B cell (primary cell): ENCODE measurements around the gene ZNF638. TPM values are rescaled to one million over a fixed set of nuclear protein-coding genes. Genes with fewer than 3 reads are reported as not detected.

Experiments used
- ATAC-seq: fragments of 200-7000 bp; cut with Tn5 transposase; one replicate; pipeline ENCODE4 v1.10.0; 2021; ENCODE audit warnings: low read depth, mild to moderate bottlenecking, moderate number of reproducible peaks, moderate library complexity
- CTCF ChIA-PET: fragments of 350-600 bp; sonication (Branson Sonifier 250); formaldehyde crosslinking; loops from one replicate; lab custom pipeline; 2021; ENCODE audit warnings: antibody characterized with exemption, inconsistent platforms; lab: Charles Lee
- POLR2A ChIA-PET: fragments of 350-600 bp; sonication (Branson Sonifier 250); formaldehyde crosslinking; loops from one replicate; lab custom pipeline; 2021; ENCODE audit warnings: antibody characterized with exemption; lab: Charles Lee
- DNase-seq: peaks from one replicate; pipeline ENCODE4 v3.0.0; 2013
- H2AFZ ChIP-seq: 2 replicates; pipeline ENCODE4 v1.6.1; 2012; ENCODE audit warnings: mild to moderate bottlenecking, low read depth, low read length; ENCODE audit not compliant: insufficient read depth, poor library complexity, severe bottlenecking
- H3K27ac ChIP-seq, 2 donors: 1 replicate in 1 of 2; 2 replicates in 1 of 2; pipeline ENCODE4 v1.5.1; 2012 to 2013; ENCODE audit warnings: low read length in 2 of 2, mild to moderate bottlenecking in 2 of 2, moderate library complexity in 1 of 2
- H3K27me3 ChIP-seq, 4 experiments: fragments of 200-600 bp in 1 of 4; sonication (generic) in 1 of 4; replicated peaks in 1 of 4; 1 replicate in 2 of 4; 2 replicates in 2 of 4; pipeline versions ENCODE4 v1.6.1 to v1.7.0; 2013 to 2016; ENCODE audit warnings: low read length in 3 of 4, mild to moderate bottlenecking in 2 of 4, mixed read lengths in 1 of 4, moderate library complexity in 1 of 4; ENCODE audit not compliant: insufficient read depth in 4 of 4, control insufficient read depth in 3 of 4; ENCODE audit errors: control extremely low read depth in 1 of 4
- H3K36me3 ChIP-seq, 2 experiments: replicated peaks in 1 of 2; 1 replicate in 1 of 2; 2 replicates in 1 of 2; pipeline versions ENCODE4 v1.6.1 to v1.7.1; 2013; ENCODE audit warnings: low read length in 1 of 2; ENCODE audit not compliant: insufficient read depth in 2 of 2, control insufficient read depth in 1 of 2; ENCODE audit errors: control extremely low read depth in 1 of 2, extremely low read depth in 1 of 2
- H3K4me1 ChIP-seq, 2 donors: fragments of 200-600 bp in 1 of 2; sonication (generic) in 1 of 2; 1 replicate in 1 of 2; 2 replicates in 1 of 2; pipeline versions ENCODE4 v1.5.1 to v1.6.1; 2013 to 2017; ENCODE audit warnings: low read length in 2 of 2; ENCODE audit not compliant: control insufficient read depth in 2 of 2, insufficient read depth in 2 of 2
- H3K4me2 ChIP-seq: replicated peaks from 2 replicates; pipeline ENCODE3; 2012; ENCODE audit warnings: mild to moderate bottlenecking, low read depth, low read length; ENCODE audit not compliant: poor library complexity, severe bottlenecking
- H3K4me3 ChIP-seq, 5 experiments: fragments of 200-600 bp in 1 of 5; sonication (generic) in 1 of 5; 1 replicate in 3 of 5; 2 replicates in 2 of 5; pipeline versions ENCODE4 v1.5.1 to v1.7.0; 2011 to 2016; ENCODE audit warnings: low read length in 4 of 5, mild to moderate bottlenecking in 4 of 5, low read depth in 2 of 5, control low read depth in 1 of 5, moderate library complexity in 1 of 5; ENCODE audit not compliant: insufficient read depth in 1 of 5; ENCODE audit errors: control extremely low read depth in 1 of 5, extremely low read depth in 1 of 5
- H3K79me2 ChIP-seq: fragments of 200-600 bp; sonication (generic); one replicate; pipeline ENCODE4 v1.6.0; 2016; ENCODE audit warnings: low read length; ENCODE audit not compliant: control insufficient read depth, insufficient read depth
- H3K9ac ChIP-seq: fragments of 200-600 bp; sonication (generic); 2 replicates; pipeline ENCODE4 v1.6.1; 2017; ENCODE audit warnings: mild to moderate bottlenecking, low read length, moderate library complexity
- H3K9me3 ChIP-seq, 3 donors: one replicate each; pipeline versions ENCODE4 v1.6.1 to v1.7.1; 2013; ENCODE audit warnings: low read length in 2 of 3; ENCODE audit not compliant: control insufficient read depth in 2 of 3, insufficient read depth in 1 of 3; ENCODE audit errors: control extremely low read depth in 1 of 3
- H4K20me1 ChIP-seq: 2 replicates; pipeline ENCODE4 v1.6.0; 2012; ENCODE audit warnings: mild to moderate bottlenecking, low read length; ENCODE audit not compliant: insufficient read depth, control insufficient read depth, poor library complexity, severe bottlenecking
- H3K27ac Mint-ChIP-seq: one replicate; pipeline ENCODE4 v1.8.0; 2021; ENCODE audit warnings: mixed read lengths
- H3K27me3 Mint-ChIP-seq: one replicate; pipeline ENCODE4 v1.8.0; 2021; ENCODE audit warnings: mixed read lengths
- H3K4me1 Mint-ChIP-seq: one replicate; pipeline ENCODE4 v1.8.0; 2021; ENCODE audit warnings: mixed read lengths
- H3K4me3 Mint-ChIP-seq: one replicate; pipeline ENCODE4 v1.8.0; 2021; ENCODE audit warnings: mixed read lengths
- H3K9me3 Mint-ChIP-seq: one replicate; pipeline ENCODE4 v1.8.0; 2022; ENCODE audit warnings: mixed read lengths; ENCODE audit not compliant: insufficient read depth
- EZH2 ChIP-seq: IDR thresholded peaks from 2 replicates; pipeline ENCODE4 v1.6.1; 2012; ENCODE audit warnings: borderline replicate concordance, low read depth, mild to moderate bottlenecking, moderate library complexity, low read length; ENCODE audit not compliant: insufficient read depth, poor library complexity, severe bottlenecking
- WGBS: methylation state at CpG from one replicate; pipeline ENCODE4 v1.1.5; 2013; ENCODE audit warnings: missing lambda C conversion rate; ENCODE audit not compliant: insufficient coverage; 5-methylcytosine and 5-hydroxymethylcytosine counted together
- intact Hi-C: fragments of 100-400 bp; cut with micrococcal nuclease; formaldehyde crosslinking; loops from one replicate; pipeline ENCODE4 v1.10.0; 2022
- polyA plus RNA-seq: library from polyadenylated mRNA; depleted of rRNA; stranded (reverse); fragments of >200 nt; gene quantifications from 2 replicates; pipeline ENCODE4 v1.2.3, GENCODE V29; 2012
- total RNA-seq, 2 donors: library from RNA; stranded (reverse); fragments of 120-200 nt in 1 of 2; gene quantifications; 1 replicate in 1 of 2; 2 replicates in 1 of 2; pipeline versions ENCODE4 v1.2.3 to v1.2.4, GENCODE V29; 2013 to 2022
- TF ChIP-seq, protein P1 (sequence below): fragments of 200-600 bp; IDR thresholded peaks from one replicate; pipeline ENCODE4 v1.8.0; 2022; ENCODE audit warnings: antibody characterized with exemption, mild to moderate bottlenecking

ZNF638 gene
- total and polyA plus RNA-seq, 2 donors (not counting 1 experiment from before 2014, with no cell fraction given): 60.1 to 221 TPM

DNA sequence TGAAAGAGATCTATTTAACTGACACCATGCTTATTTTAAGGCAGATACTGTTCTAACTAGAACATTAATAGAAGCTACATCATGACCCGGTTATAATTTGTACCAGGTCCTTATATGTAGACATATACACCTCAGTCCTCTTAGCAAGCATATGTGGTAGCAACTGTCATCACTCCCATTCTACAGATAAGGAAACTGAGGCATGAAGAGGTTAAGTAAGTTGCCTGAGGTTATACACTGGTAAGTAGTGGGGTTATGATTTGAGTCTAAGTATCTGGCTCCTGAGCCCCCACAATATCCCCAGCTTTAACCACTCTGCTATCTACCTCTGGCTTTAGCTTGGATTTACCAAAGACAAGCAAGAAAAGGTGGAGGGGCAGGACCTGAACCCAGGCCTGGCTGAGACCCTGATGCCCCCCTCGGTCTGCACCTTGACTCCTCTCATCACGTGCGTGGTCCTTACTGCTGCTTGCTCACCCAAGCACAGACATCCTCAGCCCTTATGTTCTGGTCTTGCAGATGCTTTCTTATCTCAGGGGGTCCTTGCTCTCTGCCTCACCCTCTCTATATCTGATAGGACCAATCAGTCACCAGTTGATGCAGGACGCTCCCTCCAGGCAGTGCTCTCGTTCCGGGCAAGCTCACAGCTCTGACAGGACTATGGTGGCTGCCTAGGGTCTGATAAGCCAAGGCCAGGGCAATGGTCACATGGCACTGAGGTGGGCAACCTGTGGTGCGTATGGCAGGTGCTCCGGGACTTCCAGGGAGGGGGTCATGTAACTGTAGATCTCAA is 125.7 kb downstream of the ZNF638 start:
- WGBS: 93% methylated on average over 6 of the region's 9 CpGs
- Mint-ChIP-seq H3K27me3 (peaks cover 41% of the 10 kb centered on the region), H3K9me3 (no peaks in the 10 kb centered on the region), H3K27ac (no peak overlapping the region), H3K4me3 (no peak overlapping the region), H3K4me1 (peaks cover 17% of the 10 kb centered on the region)
- peaks cover 0 to 12% (median 1%) of the 10 kb centered on the region in 3 donors for H3K9me3 ChIP-seq
- H2AFZ ChIP-seq: no peak overlapping the region
- ATAC-seq: no peak
- TF ChIP-seq, protein P1, sequence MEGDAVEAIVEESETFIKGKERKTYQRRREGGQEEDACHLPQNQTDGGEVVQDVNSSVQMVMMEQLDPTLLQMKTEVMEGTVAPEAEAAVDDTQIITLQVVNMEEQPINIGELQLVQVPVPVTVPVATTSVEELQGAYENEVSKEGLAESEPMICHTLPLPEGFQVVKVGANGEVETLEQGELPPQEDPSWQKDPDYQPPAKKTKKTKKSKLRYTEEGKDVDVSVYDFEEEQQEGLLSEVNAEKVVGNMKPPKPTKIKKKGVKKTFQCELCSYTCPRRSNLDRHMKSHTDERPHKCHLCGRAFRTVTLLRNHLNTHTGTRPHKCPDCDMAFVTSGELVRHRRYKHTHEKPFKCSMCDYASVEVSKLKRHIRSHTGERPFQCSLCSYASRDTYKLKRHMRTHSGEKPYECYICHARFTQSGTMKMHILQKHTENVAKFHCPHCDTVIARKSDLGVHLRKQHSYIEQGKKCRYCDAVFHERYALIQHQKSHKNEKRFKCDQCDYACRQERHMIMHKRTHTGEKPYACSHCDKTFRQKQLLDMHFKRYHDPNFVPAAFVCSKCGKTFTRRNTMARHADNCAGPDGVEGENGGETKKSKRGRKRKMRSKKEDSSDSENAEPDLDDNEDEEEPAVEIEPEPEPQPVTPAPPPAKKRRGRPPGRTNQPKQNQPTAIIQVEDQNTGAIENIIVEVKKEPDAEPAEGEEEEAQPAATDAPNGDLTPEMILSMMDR: no peak
- TF ChIP-seq EZH2: no peak
- no peaks in the 10 kb centered on the region for H4K20me1 ChIP-seq
- H3K27ac ChIP-seq: no peak overlapping the region
- no peak overlapping the region for H3K9ac ChIP-seq
- CTCF ChIA-PET: interaction anchor here (0.5 to 1.4 kb wide), 2 partner anchors 54 to 161 kb away, joined by 3 read pairs; no protein-coding TSS in a partner anchor
- peaks cover 22 to 25% of the 10 kb centered on the region in 2 donors for H3K4me1 ChIP-seq
- no peak overlapping the region for H3K4me2 ChIP-seq
- DNase-seq: no peak
- no peaks in the 10 kb centered on the region for H3K79me2 ChIP-seq
- POLR2A ChIA-PET: no interaction called here
- peaks cover 0 to 37% (median 21%) of the 10 kb centered on the region in 4 experiments for H3K27me3 ChIP-seq
- no peaks in the 10 kb centered on the region for H3K36me3 ChIP-seq
- no peak overlapping the region for H3K4me3 ChIP-seq
- intact Hi-C loops: no loop called here

- no peak for ATAC-seq
- Histone ChIP-seq H3K4me2 (no peak overlapping the region), H3K27me3 (peaks cover 0 to 37% (median 21%) of the 10 kb centered on the region in 4 experiments), H4K20me1 (no peaks in the 10 kb centered on the region), H3K4me3 (no peak overlapping the region), H3K79me2 (no peaks in the 10 kb centered on the region), H3K36me3 (no peaks in the 10 kb centered on the region), H3K4me1 (peaks cover 17 to 18% of the 10 kb centered on the region in 2 donors), H3K9ac (no peak overlapping the region), H3K27ac (no peak overlapping the region), H2AFZ (no peak overlapping the region), H3K9me3 (peaks cover 0 to 18% (median 7%) of the 10 kb centered on the region in 3 donors)
- CTCF ChIA-PET: interaction anchor here (0.5 to 0.6 kb wide), 2 partner anchors 161 to 1738 kb away, joined by 3 to 4 read pairs; no protein-coding TSS in a partner anchor
- Mint-ChIP-seq H3K9me3 (no peaks in the 10 kb centered on the region), H3K27ac (no peak overlapping the region), H3K27me3 (peaks cover 36% of the 10 kb centered on the region), H3K4me3 (no peak overlapping the region), H3K4me1 (peaks cover 11% of the 10 kb centered on the region)
- POLR2A ChIA-PET: no interaction called here
- 94% methylated on average over 3 of the region's 4 CpGs for WGBS
- DNase-seq: no peak
- intact Hi-C loops: no loop called here
- TF ChIP-seq EZH2: no peak
- TF ChIP-seq, protein P1: no peak
These were observed 126.3 kb downstream of the ZNF638 start for GRCh38 chr2:71457923-71458322.
